ENCODE data around the gene LHPP.
A peak's percentile ranks its signal among the peaks of the same experiment; 100 is the strongest.
"Not testable (repeated sequence)": the region's sequence is repeated elsewhere in the genome, so short reads cannot be mapped to it uniquely, and the experiment has no call there.

LHPP gene

GRCh38 chr10:124536496-124537050, 75.0 kb downstream of the LHPP start:
- no peak for DNase-seq (ENCODE audit: low read depth in 3 of 3)

GRCh38 chr10:124537166-124537725, 75.6 kb downstream of the LHPP start:
- DNase-seq (ENCODE audit: low read depth in 3 of 3) = no peak

GRCh38 chr10:124537891-124538290, 76.3 kb downstream of the LHPP start:
- no peak for DNase-seq (ENCODE audit: low read depth in 3 of 3)

GRCh38 chr10:124538706-124539105, 77.1 kb downstream of the LHPP start:
- DNase-seq (ENCODE audit: low read depth in 3 of 3) = no peak

- peak; percentile 38 to 57 (median 47) for DNase-seq (ENCODE audit: low read depth in 3 of 3)
Measured at GRCh38 chr10:124539935-124540641, 78.5 kb downstream of the LHPP start.

GRCh38 chr10:124541076-124541903, 79.7 kb downstream of the LHPP start:
- DNase-seq (ENCODE audit: low read depth in 3 of 3) = no peak

GRCh38 chr10:124542336-124542735, 80.7 kb downstream of the LHPP start:
- DNase-seq (ENCODE audit: low read depth in 3 of 3) = no peak

DNA sequence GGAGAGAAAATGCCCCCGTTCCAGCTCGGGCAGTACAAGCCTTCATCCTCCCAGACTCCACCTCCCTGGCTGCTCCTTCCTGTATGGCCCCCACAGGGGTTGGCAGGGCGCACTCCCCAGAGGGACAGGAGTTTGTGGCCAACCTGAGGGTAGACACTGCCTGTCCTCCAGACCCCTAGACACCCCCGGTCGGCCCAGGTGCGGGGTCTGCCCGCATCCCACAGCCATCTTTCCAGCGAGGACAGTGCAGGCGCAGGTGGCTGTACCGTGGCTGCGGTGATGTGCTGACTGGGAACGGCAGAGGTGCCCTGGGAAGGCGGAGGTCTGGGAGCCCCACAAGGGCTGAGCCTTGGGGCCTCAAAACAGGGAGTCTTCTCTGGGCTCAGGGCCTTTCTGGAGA, 81.5 kb downstream of the LHPP start:
- DNase-seq (ENCODE audit: low read depth in 3 of 3) = no peak

GRCh38 chr10:124543971-124544370, 82.3 kb downstream of the LHPP start:
- DNase-seq (ENCODE audit: low read depth in 3 of 3) = no peak

DNA sequence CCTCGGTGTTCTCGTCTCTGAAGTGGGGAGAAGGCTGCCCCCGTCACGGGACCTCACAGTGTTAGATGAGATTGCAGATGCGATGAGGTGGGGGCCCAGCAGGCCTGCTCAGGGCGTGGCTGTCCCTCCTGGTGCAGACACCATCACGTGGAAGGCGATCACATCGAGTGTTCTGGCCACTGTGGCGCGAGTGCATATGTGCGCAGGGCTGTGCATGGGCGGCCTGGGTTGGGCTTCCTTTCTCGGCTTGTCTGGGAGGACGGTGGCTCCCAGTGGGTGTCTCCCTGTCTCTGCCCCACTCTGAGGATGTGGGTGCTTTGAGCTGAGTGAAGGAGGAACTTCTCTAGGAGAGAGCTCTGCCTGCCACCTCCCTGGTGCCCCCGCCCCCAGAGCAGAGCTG, 83.1 kb downstream of the LHPP start:
- no peak for DNase-seq (ENCODE audit: low read depth in 3 of 3)

GRCh38 chr10:124545351-124546054, 83.9 kb downstream of the LHPP start:
- DNase-seq (ENCODE audit: low read depth in 3 of 3) = no peak

GRCh38 chr10:124546055-124546369, 84.4 kb downstream of the LHPP start:
- DNase-seq (ENCODE audit: low read depth in 3 of 3) = no peak

- DNase-seq (ENCODE audit: low read depth in 3 of 3) = no peak
Measured at GRCh38 chr10:124546957-124547646, 85.5 kb downstream of the LHPP start.

DNA sequence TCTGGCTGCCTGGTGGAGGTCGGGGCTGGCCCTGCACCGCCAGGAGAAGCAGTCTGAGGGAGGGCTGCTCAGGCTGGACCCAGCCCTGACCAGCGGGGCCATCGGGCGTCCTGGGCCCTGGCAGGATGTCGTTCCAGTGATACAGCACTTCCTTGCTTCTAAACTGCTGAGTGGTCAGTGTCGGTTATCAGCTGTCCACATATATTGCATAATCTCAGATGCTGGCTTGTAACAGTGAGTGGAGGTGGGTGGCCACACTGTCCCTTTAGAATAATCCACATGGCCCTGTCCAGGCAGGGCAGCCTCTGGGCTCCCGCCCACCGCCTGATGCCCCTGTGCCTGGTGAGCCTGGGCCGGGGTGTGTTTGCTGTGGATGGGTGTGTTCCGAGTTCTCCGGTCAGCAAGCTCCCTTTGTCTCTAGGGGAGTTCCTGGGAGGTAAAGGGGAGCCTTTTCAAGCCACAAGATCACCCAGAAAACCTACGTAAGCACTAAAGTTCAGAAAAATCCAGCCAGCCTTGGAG, 86.1 kb downstream of the LHPP start:
- no peak for DNase-seq (ENCODE audit: low read depth in 3 of 3)

DNA sequence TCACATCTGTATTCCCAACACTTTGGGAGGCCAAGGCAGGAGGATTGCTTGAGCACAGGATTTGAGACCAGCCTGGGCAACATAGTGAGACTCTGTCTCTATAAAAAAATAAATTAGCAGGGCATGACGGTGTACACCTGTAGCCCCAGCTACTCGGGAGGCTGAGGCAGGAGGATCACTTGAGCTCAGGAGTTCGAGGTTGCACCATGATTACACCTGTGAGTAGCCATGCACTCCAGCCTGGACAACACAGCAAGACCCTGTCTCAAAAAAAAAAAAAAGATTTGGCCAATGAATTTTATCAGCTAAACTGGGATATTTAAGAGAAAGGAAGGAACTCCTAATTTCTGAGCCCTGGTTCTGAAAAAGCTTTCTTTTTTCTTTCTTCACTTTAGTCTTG, 87.5 kb downstream of the LHPP start:
- not testable (repeated sequence) for DNase-seq (ENCODE audit: low read depth in 3 of 3)

DNA sequence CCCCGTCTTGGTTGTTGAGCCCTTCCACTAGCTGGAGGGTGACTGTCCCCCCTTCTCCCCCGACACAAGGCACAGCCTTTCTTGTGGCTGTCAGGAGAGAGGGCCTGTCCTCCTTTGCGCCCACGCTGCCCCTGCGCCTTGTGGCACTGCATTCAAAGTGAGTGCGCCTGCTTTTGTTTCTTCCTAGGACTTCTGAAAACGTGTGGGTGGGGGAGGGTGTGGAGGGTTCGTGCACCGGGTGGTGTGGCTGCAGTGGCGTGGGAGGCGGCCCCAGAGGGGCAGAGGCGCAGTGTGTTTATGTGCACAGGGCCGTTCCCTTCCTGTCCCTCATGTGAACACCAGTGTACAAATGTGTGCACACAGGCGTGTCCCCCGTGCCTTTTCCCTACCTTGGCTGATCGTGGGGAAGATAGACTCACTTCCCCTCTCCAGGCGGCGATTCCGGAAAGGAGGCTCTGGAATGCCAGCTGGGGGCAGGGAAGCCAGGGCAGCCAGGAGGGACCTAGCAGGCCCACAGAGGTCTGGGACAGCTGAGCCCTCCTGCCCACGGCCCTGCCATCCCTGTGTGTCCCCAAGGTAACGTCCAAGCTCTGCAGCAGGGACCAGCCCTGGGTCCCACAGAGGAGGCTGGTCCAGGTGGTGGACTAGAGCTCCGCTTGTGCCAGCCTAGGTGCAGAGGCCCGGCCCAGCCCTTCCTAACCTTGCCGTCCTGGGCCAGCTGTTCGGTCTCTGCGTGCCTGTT, 88.8 kb downstream of the LHPP start:
- no peak for DNase-seq (ENCODE audit: low read depth in 3 of 3)

DNA sequence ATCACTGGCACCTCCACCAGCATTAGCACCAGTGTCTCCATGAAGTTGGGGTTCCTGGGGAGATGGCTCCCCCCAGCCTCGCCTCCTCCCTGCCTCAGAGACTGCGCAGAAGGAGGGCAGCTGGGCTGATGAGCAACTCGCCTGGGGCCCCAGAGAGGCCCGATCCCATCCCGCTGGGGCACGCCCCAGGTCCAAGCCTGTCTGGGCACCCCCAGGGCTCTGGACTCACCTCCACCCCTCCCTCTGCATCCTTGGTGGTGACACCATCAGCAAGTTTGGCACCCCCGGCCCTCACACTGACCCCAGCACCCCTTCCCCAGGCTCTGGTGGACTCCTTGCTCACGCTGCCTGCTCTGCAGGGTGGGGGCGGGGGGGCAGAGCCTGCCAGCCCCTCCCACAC, 89.5 kb downstream of the LHPP start:
- DNase-seq (ENCODE audit: low read depth in 3 of 3) = no peak

DNA sequence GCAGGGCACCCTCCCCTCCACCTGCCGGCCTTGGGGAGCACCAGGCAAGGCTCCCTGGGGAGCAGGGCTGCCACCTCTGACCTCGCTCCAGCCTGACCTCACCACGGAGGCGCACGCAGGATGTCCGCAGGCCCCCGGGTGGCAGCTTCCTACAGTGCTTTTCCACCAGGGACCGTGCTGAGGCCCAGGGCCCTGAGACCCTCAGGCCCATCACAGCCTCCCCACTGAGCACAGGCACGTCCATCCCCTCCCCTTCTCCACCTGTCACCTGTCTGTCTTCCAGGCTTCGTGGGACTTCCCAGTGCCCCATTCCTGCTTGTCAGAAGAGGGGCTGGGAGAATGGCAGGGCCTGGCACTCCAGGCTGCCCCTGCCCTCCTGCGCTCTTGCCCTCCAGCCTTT, 90.1 kb downstream of the LHPP start:
- DNase-seq (ENCODE audit: low read depth in 3 of 3) = no peak

GRCh38 chr10:124552691-124553276, 91.2 kb downstream of the LHPP start:
- no peak for DNase-seq (ENCODE audit: low read depth in 3 of 3)
